ENCODE data around the gene RPTOR.

Gene RPTOR

GRCh38 chr17:80838311-80839025 is 293.8 kb downstream of the RPTOR start:
- DNase-seq = no peak

- no peak for DNase-seq
These were observed 294.3 kb downstream of the RPTOR start for GRCh38 chr17:80839026-80839345.

- DNase-seq = peak in 1 of 2 donors; percentile 26
These were observed 294.9 kb downstream of the RPTOR start for GRCh38 chr17:80839511-80839941.

GRCh38 chr17:80839970-80840369 is 295.3 kb downstream of the RPTOR start:
- no peak for DNase-seq

GRCh38 chr17:80842456-80843013 is 297.9 kb downstream of the RPTOR start:
- DNase-seq = no peak

GRCh38 chr17:80843741-80844156 is 299.1 kb downstream of the RPTOR start:
- no peak for DNase-seq

- DNase-seq = no peak
These were observed 299.9 kb downstream of the RPTOR start for GRCh38 chr17:80844418-80844990.

GRCh38 chr17:80845069-80845862 is 300.6 kb downstream of the RPTOR start:
- no peak for DNase-seq

GRCh38 chr17:80845863-80846671 is 301.4 kb downstream of the RPTOR start:
- no peak for DNase-seq

- DNase-seq = no peak
These were observed 302.3 kb downstream of the RPTOR start for GRCh38 chr17:80846932-80847331.

- DNase-seq = no peak
These were observed 303.0 kb downstream of the RPTOR start for GRCh38 chr17:80847496-80848230.

- no peak for DNase-seq
These were observed 303.9 kb downstream of the RPTOR start for GRCh38 chr17:80848449-80849102.

GRCh38 chr17:80849119-80849518 is 304.5 kb downstream of the RPTOR start:
- DNase-seq = no peak

- DNase-seq = no peak
These were observed 305.5 kb downstream of the RPTOR start for GRCh38 chr17:80850109-80850508.

GRCh38 chr17:80850817-80851216 is 306.2 kb downstream of the RPTOR start:
- no peak for DNase-seq

- DNase-seq = no peak
These were observed 306.8 kb downstream of the RPTOR start for GRCh38 chr17:80851277-80851925.

- DNase-seq = no peak
These were observed 307.9 kb downstream of the RPTOR start for GRCh38 chr17:80852476-80853015.

GRCh38 chr17:80853076-80853475 is 308.4 kb downstream of the RPTOR start:
- DNase-seq = no peak

- no peak for DNase-seq
These were observed 309.6 kb downstream of the RPTOR start for GRCh38 chr17:80854220-80854619.

GRCh38 chr17:80855196-80855947 is 310.7 kb downstream of the RPTOR start:
- no peak for DNase-seq

All from hippocampal formation (tissue), 2 donors.